GM21576 (cell line): ENCODE measurements around the gene TMEM183A.

Experiments
- ATAC-seq: cut with Tn5 transposase; IDR thresholded peaks from one replicate; pipeline ENCODE4 v1.9.1; 2021; ENCODE audit warnings: mild to moderate bottlenecking, moderate library complexity; ENCODE audit not compliant: unreplicated experiment

Gene TMEM183A

DNA sequence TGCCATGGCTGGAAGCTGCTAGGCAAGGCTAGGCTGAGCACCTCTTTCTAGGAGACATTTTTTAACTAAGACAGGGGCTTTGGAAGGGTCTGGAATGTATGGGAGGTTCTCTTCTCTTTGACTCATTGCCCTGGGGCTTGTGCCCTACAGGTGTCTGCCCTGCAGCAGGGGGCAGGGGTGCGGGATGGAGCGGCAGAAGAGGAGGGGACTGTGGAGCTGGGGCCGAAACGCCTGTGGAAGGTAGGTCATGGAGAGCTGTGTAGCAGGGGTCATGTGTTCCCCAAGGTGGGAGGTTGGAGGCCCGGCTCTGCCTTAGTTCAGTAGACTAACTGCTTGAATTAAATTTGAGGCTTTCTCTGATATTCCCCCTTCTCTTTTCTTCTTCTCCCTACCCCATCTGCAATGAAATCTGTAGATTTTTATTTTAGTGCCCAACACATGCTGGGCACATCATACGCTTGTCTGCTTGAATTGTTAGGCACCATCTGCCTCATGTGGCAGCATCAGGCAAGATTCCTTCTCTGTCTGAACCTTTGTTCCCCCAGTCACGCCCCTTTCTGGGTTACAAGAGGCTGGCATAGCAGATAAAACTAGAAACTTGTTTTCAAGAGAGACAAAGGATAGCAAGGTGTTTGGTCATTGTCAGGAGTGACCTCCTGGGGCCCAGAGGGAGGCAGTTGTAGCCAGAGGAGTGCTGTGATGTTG is 37.5 kb downstream of the TMEM183A start:
- ATAC-seq, result no peak

DNA sequence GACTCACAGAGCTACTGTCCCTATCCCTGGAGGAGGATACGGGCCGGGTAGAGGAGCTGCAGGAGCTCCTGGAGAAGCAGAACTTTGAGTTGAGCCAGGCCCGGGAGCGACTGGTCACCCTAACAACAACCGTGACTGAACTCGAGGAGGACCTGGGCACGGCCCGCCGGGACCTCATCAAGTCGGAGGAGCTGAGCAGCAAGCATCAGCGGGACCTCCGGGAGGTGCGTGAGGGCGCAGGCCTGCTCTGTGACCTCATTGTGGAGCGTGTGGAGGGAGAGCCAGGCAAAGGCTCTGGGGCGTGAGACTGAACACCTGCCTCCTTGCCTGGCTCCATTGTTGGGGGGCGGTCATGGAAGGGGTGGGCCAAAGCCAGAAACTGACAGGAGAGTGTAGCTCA is 38.2 kb downstream of the TMEM183A start:
- ATAC-seq, result no peak

DNA sequence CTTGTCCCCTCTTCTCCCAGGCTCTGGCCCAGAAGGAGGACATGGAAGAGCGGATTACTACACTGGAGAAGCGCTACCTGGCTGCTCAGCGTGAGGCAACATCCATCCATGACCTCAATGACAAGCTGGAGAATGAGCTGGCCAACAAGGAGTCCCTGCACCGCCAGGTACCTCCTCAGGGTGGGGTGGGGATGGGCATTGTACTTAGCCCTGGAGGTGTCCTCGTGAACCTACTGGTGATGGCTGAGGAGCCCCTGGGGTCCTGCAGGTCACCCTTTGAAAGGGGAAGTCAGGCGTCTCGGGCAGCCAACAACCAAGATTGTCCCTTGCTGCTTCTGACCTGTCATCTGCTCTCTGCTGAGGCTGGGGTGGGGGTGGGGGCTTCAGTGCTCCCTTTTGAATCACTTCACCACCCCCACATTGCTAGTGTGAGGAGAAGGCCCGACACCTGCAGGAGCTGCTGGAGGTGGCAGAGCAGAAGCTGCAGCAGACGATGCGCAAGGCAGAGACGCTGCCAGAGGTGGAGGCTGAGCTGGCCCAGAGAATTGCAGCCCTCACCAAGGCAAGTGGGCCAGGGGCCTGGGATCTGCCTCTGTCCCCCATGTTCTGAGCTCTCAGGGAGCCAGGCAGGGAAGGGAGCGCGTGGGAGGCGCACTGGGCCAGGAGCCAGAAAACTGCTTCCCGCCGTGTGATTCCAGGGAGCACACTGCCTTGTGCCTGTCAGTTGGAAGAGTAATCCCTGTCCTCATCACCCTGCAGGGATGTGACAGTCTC is 38.8 kb downstream of the TMEM183A start:
- no peak for ATAC-seq

DNA sequence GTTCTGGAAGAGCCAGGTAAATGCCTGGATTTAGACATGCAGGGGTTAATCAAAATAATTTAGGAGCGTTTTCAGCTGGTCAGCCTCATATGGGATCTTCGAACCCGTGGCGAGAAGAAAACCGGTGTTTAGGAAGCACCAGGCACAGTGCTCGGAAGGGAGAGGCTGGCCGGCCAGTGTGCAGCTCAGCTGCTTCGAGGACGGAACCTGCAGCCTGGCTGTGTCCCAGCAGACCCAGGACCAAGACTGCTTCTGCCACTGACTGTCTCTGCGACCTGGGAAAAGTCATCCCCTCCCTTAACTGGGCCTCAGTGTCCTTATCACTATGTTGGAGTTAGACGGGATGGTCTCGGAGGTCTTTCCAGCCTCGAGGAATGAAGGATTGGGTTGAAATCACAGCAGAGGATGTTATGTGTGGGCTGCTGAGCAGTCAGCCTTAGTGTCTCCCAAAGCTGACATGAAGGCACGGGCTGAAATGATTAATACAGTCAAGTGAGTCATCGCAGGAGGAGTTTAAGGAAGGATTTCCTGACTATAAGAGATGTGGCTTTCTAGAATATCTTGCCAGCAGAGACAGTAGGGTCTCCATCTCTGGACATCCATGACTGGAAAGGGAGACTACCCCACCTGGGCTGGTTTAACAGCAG is 39.9 kb downstream of the TMEM183A start:
- ATAC-seq, result no peak

DNA sequence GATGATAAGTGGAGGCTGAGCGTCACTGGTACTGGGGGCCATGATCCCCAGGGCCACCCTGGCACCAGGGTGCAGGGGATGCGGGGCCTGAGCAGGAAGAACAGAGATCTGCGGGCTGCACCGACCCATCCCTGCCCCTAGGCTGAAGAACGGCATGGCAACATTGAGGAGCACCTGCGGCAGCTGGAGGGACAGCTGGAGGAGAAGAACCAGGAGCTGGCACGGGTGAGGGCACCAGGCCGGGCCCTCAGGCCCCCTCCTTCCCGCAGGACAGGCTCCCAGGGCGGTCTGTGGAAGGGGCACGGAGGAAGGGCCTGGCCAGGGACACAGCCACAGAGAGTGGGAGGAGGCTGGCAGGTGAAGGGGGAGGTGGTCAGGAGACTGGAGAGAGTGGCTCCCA is 40.9 kb downstream of the TMEM183A start:
- ATAC-seq, result no peak

DNA sequence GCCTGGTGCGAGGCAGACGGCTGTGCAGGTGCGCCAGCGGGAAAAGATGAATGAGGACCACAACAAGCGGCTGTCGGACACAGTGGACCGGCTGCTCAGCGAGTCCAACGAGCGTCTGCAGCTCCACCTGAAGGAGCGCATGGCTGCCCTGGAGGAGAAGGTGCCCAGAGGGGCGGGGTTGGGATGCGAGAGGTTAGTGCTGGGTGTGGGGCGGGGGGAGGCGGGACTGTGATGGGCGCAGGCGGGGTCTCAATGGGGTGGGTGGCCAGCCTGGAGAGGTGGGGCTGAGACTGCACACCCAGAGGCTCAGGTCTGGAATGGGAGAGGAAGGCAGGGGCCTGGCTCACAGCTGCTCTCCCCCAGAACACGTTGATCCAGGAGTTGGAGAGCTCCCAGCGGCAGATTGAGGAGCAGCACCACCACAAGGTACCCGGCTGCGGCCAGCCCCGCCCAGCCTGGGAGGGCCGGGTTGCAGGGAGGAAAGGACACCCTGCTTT is 41.4 kb downstream of the TMEM183A start:
- ATAC-seq, result no peak

DNA sequence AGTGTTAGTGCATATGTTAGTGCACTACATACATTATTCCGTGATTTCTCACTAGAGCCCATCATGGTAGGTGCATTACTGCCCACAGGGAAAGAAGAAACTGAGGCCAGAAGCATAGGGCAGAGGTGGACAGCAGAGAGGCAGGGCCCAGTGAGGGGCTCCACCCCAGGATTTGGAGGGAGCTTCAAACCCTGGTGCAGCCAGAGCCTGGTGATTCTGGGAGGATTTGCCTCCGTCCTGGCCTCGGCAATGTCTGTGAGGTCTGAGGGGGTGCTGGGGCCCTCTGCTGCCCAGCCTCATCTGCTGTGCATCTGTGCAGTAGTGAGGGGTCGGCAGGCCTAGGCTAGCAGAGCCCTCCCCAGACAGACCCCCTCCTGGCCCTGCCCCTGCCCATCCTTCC is 41.9 kb downstream of the TMEM183A start:
- ATAC-seq, result no peak

DNA sequence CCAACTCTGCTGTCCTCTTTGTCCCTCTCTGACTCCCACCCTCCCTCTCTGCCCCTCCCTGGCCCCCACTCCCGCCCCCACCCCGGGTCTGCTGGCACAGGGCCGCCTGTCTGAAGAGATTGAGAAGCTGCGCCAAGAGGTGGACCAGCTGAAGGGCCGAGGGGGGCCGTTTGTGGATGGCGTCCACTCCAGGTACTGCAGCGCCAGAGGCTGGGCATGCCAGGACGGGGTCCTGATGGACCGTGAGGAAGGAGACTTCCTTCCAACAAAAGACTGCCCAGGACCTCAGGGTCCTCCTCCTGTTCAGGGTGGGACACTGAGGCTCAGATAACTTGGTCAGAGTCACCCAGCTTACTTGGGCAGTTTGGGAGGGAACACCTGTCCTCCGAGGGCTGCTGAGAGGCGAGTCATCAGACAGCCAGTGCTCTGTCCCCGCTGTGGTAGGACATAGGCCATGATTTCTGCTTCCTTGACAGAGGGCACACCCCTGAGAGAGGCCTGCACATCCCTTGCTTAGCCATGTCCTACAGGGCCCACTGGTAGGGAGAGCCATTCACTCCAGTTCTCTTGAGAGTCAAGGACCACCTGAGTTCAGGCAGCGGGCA is 42.5 kb downstream of the TMEM183A start:
- ATAC-seq, result no peak

DNA sequence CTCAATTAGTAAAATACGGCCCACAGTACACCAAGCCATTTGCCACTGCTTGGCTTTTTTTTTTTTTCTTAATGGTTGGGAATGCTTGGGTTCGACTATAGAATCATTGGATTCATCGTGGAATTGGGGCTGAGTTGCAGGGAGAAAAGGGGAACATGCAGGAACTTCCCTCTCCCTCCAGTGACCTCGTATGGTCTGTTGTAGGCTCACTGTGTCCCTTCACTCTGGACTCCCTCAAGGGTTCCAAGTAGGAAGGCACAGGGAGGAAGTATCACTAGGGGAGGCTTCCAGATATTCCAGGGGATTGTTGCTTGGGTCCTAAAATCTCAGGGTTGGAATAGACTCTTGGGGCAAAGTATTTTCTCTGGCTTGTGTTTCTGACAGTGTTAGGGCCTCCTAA is 43.7 kb downstream of the TMEM183A start:
- ATAC-seq, result no peak

DNA sequence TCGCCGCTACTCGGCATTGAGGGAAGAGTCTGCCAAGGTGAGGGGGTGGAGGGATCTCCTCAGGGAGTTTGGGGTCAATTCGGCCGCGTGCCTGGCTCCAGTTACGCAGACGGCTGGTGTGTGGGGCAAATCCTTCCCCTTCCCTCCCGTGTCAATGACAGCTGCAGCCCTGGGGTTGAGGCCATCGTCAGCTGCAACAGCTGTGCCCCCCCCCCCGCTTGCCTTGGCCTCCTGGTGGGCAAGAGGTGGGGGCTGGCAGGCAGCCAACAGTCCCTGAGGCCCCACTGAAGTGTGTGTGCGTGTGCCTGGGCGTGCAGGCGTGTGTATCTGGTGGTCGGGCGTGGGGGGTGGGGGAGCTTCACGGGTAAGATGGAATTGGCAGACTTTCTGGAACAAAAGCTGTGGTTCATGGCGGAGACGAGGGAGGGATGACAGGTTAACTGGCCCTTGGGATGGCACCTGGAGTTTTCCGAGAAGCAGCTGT is 44.7 kb downstream of the TMEM183A start:
- ATAC-seq, result no peak

DNA sequence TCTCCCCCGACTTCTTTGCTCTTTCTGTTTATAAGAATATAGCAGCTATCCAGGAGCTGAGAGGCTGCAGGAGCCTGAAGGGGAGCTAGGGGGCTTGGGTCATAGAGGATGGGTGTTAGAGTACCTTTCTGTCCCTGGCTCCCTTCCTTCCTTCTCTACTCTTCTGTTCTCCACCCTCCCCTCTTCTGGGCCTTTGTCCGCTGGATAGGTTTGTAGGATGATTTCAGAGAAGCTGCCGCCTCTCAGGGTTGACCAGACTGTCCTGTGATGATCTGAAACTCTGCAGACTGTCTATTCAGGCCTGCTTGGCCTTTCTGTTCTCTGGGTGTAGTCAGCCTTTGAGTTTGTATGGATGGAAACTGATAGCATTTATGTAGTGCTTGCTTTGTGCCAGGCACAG is 45.4 kb downstream of the TMEM183A start:
- no peak for ATAC-seq

DNA sequence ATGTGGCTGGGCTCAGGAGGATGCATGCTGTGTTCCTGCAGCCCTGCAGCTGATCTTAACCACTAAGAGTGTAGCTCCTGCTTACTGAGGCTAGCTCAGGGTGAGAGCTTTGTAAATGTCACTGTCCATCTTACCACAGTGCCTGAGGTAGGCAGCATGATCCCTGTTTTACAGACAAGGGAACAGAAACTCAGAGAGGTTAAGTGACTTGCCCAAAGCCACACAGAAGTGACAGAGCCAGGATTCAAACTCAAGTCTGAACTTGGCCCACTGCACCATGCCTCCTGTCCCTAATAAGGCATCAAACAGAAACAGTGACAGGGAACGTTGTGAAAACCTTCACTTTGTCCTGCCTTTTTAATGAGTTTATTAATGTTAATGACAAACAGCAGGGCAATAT is 47.0 kb downstream of the TMEM183A start:
- no peak for ATAC-seq

DNA sequence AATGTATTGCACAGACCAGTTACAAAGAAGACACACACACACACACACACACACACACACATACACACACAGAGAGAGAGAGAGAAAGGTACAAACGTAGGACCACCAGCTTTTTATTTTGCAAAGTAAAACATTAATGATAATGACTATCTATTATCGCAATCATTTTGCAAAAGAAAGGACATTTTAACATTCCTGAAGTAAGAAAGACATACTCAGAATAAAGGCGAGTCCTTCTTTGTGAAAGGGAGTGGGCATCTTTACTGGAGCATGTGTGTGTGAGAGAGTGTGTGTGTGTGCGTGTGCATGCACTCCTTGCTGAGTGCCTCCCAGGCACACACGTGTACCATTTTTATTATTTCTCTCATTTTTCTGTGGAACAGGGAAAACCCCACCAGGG is 47.5 kb downstream of the TMEM183A start:
- no peak for ATAC-seq

DNA sequence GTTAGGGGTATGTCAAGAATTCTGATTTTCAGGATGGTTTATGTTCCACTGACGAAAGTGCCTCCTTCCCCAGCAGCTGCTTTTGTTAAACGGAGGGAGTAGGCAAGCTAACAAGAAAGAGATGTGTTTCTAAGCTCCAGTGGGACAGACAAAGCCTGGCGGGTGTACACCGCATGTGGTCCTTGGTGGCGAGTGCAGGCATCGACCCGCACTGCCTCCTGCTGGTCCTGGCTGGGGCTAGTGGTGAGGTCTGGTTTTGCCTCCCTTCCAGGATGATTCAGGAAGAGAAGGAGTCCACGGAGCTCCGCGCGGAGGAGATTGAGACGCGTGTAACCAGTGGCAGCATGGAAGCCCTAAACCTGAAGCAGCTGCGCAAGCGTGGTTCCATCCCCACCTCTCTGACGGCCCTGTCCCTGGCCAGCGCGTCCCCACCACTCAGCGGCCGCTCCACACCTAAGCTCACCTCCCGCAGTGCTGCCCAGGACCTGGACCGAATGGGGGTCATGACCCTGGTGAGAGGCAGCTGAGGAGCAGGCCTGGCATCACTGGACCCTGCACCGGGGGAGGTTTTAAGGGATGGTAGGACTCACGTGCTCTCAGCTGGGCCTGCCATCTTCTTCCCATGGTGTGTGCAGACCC is 48.1 kb downstream of the TMEM183A start:
- ATAC-seq, result no peak

DNA sequence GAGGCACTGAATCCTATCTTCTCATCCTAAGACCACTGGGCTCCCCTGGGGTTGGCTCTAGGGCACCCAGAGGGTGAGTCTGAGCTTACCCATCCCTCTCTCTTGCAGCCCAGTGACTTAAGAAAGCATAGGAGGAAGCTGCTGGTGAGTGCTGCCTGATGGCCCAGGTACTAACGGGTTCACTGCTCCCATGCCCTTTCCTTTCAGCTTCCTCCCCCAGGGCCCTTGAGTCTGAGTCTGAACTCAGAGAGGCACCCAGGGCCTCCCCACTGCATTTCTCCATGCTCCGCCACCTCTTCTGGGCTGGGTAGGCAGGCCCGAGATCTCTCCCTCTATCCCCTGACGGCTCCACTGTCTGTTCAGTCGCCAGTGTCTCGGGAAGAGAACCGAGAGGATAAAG is 48.8 kb downstream of the TMEM183A start:
- ATAC-seq, result no peak

DNA sequence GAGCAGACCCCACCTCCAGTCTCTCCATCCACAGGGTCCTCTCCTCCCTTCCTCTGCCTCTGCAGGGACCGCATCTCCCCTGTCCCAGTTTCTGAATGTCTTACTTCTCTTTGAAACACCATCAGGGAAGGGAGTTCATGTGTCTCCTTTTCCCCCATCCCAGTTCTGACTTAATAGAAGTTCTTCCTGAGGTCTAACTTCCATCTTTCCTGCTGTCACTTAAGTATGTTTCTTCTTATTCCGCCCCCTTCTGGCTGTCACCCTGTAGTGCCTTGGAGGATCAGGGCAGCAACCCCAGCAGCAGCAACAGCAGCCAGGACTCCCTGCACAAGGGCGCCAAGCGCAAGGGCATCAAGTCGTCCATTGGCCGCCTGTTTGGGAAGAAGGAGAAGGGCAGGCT is 49.3 kb downstream of the TMEM183A start:
- ATAC-seq, result no peak

DNA sequence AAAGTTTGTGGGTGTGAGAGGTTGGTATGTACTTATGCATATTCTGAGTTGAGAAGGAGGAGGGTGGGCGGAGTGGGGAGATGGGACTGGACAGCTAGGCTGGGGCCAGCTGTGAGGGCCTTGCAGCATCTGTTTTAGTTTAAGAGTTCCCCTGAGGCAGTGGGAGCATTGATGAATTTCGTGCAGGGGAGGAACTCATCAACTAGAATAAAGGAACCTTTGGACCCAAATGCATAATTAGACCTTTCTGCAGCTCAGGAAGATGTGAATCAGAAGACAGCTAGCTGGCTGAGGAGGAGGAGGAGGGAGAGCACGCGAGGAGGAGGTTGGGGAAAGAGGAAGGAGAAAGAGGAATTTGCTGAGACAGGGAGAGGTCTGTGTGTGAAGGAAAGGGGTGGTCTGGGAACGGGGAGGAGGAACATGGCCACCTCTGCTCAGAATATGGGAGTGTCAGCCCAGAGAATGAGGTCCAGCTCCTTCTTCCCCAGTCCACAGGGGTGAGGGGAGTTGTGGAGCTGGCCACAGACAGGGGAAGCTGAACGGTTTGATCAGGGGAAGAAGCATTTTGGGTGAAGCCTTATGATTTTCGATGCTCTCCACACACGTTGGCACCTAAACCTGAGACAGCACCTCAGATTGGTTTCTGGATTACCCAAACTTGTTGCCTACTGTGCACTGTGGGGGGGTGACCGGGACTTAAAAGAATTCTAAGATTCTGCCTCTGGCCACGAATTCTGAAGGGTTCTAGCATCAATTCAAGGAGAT is 50.9 kb downstream of the TMEM183A start:
- no peak for ATAC-seq

DNA sequence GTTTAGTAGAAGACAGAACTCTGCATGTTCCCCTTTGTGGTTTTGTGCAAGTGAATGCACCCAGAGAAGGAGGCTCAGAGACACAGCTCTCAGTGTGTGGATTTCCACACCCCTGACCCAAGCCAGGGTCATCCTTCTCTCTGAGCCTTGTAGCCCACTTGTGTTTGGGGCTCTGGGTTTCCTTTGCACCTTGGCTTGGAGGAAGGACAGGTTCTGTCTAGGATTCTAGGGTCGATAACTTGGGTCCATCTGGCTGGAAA is 51.4 kb downstream of the TMEM183A start:
- no peak for ATAC-seq

DNA sequence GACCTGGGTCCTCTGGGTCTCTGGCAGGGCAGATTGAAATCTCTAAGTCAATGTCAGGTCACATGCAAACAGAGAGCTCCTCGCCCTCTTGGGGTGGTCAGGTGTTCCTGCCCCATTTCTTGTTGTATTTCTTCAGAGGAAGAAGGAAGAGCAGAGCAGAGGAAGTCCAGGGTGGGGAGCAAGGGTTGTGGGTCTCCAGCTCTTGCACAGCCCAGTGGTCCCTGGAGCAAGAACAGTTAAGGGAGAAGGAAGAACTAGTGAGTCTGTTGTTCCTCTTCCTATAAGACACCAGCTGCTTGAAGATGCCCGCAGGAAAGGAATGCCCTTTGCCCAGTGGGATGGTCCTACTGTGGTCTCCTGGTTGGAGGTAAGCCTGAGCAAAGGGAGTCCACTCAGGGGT is 52.3 kb downstream of the TMEM183A start:
- no peak for ATAC-seq

DNA sequence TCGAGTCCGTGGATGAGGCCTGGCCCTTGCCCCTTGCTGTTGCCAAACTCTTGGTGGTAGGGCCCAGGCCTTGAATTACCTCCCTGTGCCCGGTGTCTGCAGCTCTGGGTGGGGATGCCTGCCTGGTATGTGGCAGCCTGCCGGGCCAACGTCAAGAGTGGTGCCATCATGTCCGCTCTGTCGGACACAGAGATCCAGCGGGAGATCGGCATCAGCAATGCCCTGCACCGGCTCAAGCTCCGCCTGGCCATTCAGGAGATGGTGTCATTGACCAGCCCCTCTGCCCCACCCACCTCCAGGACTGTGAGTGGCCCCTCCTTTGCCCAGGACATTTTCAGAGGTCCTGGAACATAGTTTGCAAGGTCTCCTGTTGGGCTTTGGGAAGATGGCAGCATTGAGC is 52.9 kb downstream of the TMEM183A start:
- no peak for ATAC-seq
